ENCODE results near the gene UHRF2.

UHRF2 gene

DNA sequence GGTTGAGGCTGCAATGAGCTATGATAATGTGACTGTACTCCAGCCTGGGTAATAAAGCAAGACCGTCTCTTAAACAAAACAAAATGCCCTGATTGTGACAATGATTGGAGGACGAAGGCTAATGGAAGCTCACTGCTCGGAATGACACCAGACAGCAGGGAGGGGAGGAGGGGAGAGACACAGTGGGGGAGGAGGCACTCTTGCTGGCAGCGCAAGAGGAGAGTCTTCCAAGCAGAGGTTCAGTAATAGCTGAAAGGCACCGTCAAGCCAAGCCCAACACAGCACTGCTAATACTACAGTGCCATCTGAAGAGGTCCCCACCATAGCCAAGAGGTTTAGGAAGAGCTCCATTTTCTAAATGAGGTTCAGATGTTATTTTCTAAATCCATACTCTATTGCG is 130.2 kb downstream of the UHRF2 start:
- TF ChIP-seq, protein P1, sequence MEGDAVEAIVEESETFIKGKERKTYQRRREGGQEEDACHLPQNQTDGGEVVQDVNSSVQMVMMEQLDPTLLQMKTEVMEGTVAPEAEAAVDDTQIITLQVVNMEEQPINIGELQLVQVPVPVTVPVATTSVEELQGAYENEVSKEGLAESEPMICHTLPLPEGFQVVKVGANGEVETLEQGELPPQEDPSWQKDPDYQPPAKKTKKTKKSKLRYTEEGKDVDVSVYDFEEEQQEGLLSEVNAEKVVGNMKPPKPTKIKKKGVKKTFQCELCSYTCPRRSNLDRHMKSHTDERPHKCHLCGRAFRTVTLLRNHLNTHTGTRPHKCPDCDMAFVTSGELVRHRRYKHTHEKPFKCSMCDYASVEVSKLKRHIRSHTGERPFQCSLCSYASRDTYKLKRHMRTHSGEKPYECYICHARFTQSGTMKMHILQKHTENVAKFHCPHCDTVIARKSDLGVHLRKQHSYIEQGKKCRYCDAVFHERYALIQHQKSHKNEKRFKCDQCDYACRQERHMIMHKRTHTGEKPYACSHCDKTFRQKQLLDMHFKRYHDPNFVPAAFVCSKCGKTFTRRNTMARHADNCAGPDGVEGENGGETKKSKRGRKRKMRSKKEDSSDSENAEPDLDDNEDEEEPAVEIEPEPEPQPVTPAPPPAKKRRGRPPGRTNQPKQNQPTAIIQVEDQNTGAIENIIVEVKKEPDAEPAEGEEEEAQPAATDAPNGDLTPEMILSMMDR (IDR thresholded peaks at IDR 0.05; ENCODE audit: borderline replicate concordance, insufficient read depth, low read depth, low read length) = no peak
- H3K4me3 ChIP-seq (ENCODE audit: low read depth, low read length) = no peak overlapping the region

DNA sequence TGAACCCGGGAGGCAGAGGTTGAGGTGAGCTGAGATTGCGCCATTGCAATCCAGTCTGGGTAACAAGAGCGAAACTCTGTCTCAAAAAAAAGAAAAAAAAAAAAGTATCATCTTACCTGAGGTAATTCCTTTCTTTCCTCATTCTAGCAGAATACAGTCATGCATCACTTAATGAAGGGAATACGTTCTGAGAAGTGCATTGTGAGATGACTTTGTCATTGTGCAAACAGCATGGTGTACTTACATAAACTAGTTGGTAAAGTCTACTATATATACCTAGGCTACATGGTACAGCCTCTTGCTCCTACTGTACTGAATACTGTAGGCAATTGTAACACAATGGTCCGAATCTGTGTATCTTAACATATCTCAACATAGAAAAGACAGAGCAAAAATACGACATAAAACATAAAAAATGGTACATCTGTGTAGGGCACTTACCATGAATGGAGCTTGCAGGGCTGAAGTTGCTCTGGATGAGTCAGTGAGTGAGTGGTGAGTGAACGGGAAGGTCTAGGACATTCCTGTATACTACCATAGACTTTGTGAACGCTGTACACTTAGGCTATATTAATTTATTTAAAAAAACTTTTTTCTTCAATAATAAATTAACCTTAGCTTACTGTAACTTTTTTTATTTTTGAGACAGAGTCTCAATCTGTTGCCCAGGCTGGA is 132.2 kb downstream of the UHRF2 start:
- TF ChIP-seq, protein P1 (IDR thresholded peaks at IDR 0.05; ENCODE audit: borderline replicate concordance, insufficient read depth, low read depth, low read length) = no peak
- H3K4me3 ChIP-seq (ENCODE audit: low read depth, low read length) = no peak overlapping the region

- H3K4me3 ChIP-seq (ENCODE audit: low read depth, low read length) = no peak overlapping the region
- TF ChIP-seq, protein P1 (IDR thresholded peaks at IDR 0.05; ENCODE audit: borderline replicate concordance, insufficient read depth, low read depth, low read length) = no peak
Observed at GRCh38 chr9:6549106-6549800, 136.3 kb downstream of the UHRF2 start.

DNA sequence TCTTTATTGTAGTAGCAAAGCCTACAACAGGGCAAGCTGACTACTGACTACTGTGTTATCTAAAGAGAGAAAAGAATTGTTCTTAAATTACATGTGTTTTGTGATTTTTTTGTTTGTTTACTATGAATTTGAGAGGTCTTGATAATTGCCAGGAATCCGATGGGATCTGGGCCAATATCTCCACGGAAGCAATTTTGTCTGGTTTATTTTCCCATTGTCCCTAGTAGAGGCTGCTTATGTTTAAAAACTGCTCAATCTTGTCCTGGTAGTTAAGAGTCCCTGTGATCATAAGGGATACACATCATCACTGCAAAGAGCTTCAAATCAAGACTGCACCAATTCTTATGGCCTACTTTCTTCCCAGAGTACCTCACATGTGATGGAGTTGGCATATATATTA is 138.1 kb downstream of the UHRF2 start:
- H3K4me3 ChIP-seq (ENCODE audit: low read depth, low read length) = no peak overlapping the region
- TF ChIP-seq, protein P1 (IDR thresholded peaks at IDR 0.05; ENCODE audit: borderline replicate concordance, insufficient read depth, low read depth, low read length) = no peak

- TF ChIP-seq, protein P1 (IDR thresholded peaks at IDR 0.05; ENCODE audit: borderline replicate concordance, insufficient read depth, low read depth, low read length) = no peak
- H3K4me3 ChIP-seq (ENCODE audit: low read depth, low read length) = no peak overlapping the region
Observed at GRCh38 chr9:6552033-6552432, 139.0 kb downstream of the UHRF2 start.

DNA sequence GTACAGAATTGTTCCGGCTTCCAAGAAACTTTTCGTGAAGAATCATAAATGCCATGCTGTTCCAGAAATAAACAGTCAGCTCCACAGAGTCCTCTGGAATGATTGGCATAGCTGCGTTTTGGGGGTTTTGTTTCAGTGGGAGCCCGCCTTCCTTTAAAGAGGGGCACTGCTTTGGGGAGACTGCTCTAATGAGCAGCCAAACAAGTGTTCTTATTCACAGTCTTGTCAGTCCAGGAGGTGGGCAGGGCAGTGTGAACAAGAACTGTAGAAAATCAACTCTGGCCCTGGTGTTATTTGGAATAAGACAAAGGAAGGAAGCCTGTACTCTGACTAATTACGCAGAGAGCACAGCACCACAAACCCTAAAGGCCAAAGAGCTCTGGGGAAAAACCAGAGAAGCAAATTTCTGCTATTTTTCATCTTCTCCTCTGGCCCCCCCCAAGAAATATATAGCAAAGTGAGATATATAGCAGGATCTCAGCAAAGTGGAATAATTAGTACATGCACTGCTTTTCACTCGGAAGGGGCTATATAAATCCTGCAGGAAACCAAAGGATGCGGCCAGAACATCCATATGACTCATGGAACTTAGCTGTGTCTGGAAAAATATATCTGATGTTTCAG is 139.6 kb downstream of the UHRF2 start:
- TF ChIP-seq, protein P1 (IDR thresholded peaks at IDR 0.05; ENCODE audit: borderline replicate concordance, insufficient read depth, low read depth, low read length) = no peak

More for the DNA sequence above, 139.6 kb downstream of the UHRF2 start:
- no peak overlapping the region for H3K4me3 ChIP-seq (ENCODE audit: low read depth, low read length)

Data from GM12875 (cell line).